HepG2 (cell line): ENCODE measurements around the gene WDR93. TPM values are rescaled to one million over a fixed set of nuclear protein-coding genes. Genes with fewer than 3 reads are reported as not detected.

ENCODE experiments used
- ATAC-seq: fragments of 200-7000 bp; cut with Tn5 transposase; 3 replicates; pipeline ENCODE4 v1.9.1; 2020; ENCODE audit warnings: mild to moderate bottlenecking, moderate library complexity
- BruUV-seq: library from RNA; stranded (reverse); fragments of 400-500 nt; replicated peaks from 2 replicates; lab custom pipeline; 2021; lab: Mats Ljungman, UMichigan
- CTCF ChIA-PET: fragments of 300-600 bp; formaldehyde crosslinking; extraction: SDS; loops from one replicate; lab custom pipeline; 2021; ENCODE audit warnings: low total read pairs, inconsistent platforms, low intra/inter-chr PET ratio; lab: Yijun Ruan, JAX
- POLR2A ChIA-PET: fragments of 350-600 bp; sonication (Branson Sonifier 250); formaldehyde crosslinking; loops from one replicate; lab custom pipeline; 2020; ENCODE audit warnings: antibody characterized with exemption, inconsistent platforms; lab: Yijun Ruan, JAX
- DNase-seq: peaks from one replicate; pipeline ENCODE4 v3.0.0-alpha.2; 2015; ENCODE audit warnings: low spot score
- FAIRE-seq: peaks from 3 replicates; lab custom pipeline; 2011; peaks lifted over from hg19 to GRCh38; lab: Jason Lieb, UNC
- H2AFZ ChIP-seq: one replicate; pipeline ENCODE4 v1.6.1; 2011; ENCODE audit warnings: low read length, inconsistent platforms
- H3K27ac ChIP-seq: fragments of 300-600 bp; 3 replicates; pipeline ENCODE4 v1.8.0; 2011; ENCODE audit warnings: mixed run types, mild to moderate bottlenecking, mixed read lengths, low read length, inconsistent platforms; ENCODE audit not compliant: insufficient read depth; ENCODE audit errors: extremely low read length
- H3K27me3 ChIP-seq, 2 experiments: fragments of 200-600 bp in 1 of 2; 2 replicates in 1 of 2; 3 replicates in 1 of 2; pipeline versions ENCODE4 v1.6.0 to v1.8.0; 2011; ENCODE audit warnings: low read length in 2 of 2, mild to moderate bottlenecking in 2 of 2, moderate library complexity in 2 of 2, inconsistent platforms in 1 of 2; ENCODE audit not compliant: insufficient read depth in 2 of 2, control insufficient read depth in 1 of 2
- H3K36me3 ChIP-seq, 2 experiments: fragments of 200-600 bp in 1 of 2; replicated peaks in 1 of 2; 2 replicates in 1 of 2; 3 replicates in 1 of 2; pipeline versions ENCODE4 v1.5.1 to v1.8.0; 2011; ENCODE audit warnings: low read length in 2 of 2, inconsistent platforms in 1 of 2; ENCODE audit not compliant: insufficient read depth in 2 of 2, control insufficient read depth in 1 of 2
- H3K4me1 ChIP-seq: 2 replicates; pipeline ENCODE4 v1.5.1; 2012; ENCODE audit warnings: low read length, inconsistent platforms; ENCODE audit not compliant: insufficient read depth
- H3K4me2 ChIP-seq: 2 replicates; pipeline ENCODE4 v1.6.0; 2011; ENCODE audit warnings: low read depth, low read length, inconsistent platforms
- H3K4me3 ChIP-seq, 3 experiments: fragments of 200-600 bp in 1 of 3; sonication (generic), shearing (Covaris generic) in 1 of 3; replicated peaks in 1 of 3; 2 replicates each; pipeline ENCODE4 v1.5.1; 2011 to 2016; ENCODE audit warnings: low read length in 3 of 3, inconsistent platforms in 2 of 3, low read depth in 2 of 3, mild to moderate bottlenecking in 2 of 3, control low read depth in 1 of 3, mixed read lengths in 1 of 3; ENCODE audit not compliant: insufficient read depth in 1 of 3
- H3K79me2 ChIP-seq: one replicate; pipeline ENCODE4 v1.6.1; 2011; ENCODE audit warnings: low read length, inconsistent platforms; ENCODE audit not compliant: insufficient read depth
- H3K9ac ChIP-seq: 2 replicates; pipeline ENCODE4 v1.6.0; 2011; ENCODE audit warnings: mild to moderate bottlenecking, low read depth, low read length, inconsistent platforms; ENCODE audit not compliant: insufficient read depth
- H3K9me3 ChIP-seq: 2 replicates; pipeline ENCODE4 v1.5.1; 2012; ENCODE audit warnings: mild to moderate bottlenecking, low read length
- H4K20me1 ChIP-seq: 2 replicates; pipeline ENCODE4 v1.6.0; 2011; ENCODE audit warnings: inconsistent platforms, mild to moderate bottlenecking, low read length, moderate library complexity; ENCODE audit not compliant: insufficient read depth
- FOXM1 ChIP-seq: sonication (generic); formaldehyde crosslinking; IDR thresholded peaks from 2 replicates; pipeline ENCODE4 v1.5.0; 2020; ENCODE audit warnings: missing genetic modification reagents
- HNRNPLL ChIP-seq: fragments of 200-400 bp; formaldehyde crosslinking; IDR thresholded peaks from 2 replicates; pipeline ENCODE4 v1.6.1; 2017; ENCODE audit warnings: mild to moderate bottlenecking, low read depth, low read length; ENCODE audit not compliant: poor library complexity, severe bottlenecking
- KDM1A ChIP-seq: IDR thresholded peaks from 2 replicates; pipeline ENCODE4 v1.6.1; 2016; ENCODE audit warnings: missing compliant biosample characterization
- MTA3 ChIP-seq: sonication (generic); formaldehyde crosslinking; IDR thresholded peaks from 2 replicates; pipeline ENCODE4 v1.4.0; 2020; ENCODE audit warnings: missing genetic modification reagents
- NFKBIZ ChIP-seq: IDR thresholded peaks from 2 replicates; pipeline ENCODE4 v1.6.1; 2018; ENCODE audit warnings: missing genetic modification reagents, missing compliant biosample characterization
- NONO ChIP-seq, 2 experiments: fragments of 450-650 bp in 1 of 2; sonication (generic) in 1 of 2; formaldehyde crosslinking in 1 of 2; IDR thresholded peaks in 1 of 2; conservative IDR thresholded peaks in 1 of 2; 2 replicates each; pipeline versions ENCODE4 v1.6.1 to v1.8.0; 2017 to 2022; ENCODE audit warnings: mild to moderate bottlenecking in 1 of 2, missing genetic modification reagents in 1 of 2, moderate library complexity in 1 of 2
- SIN3A ChIP-seq: IDR thresholded peaks from 2 replicates; pipeline ENCODE4 v1.6.1; 2011; ENCODE audit warnings: low read depth, mild to moderate bottlenecking, control low read depth, low read length, borderline replicate concordance
- ZBTB20 ChIP-seq: sonication (generic); formaldehyde crosslinking; IDR thresholded peaks from 2 replicates; pipeline ENCODE4 v1.8.1; 2023; ENCODE audit warnings: missing genetic modification reagents, low read depth, mild to moderate bottlenecking, borderline replicate concordance
- ZBTB25 ChIP-seq: IDR thresholded peaks from 2 replicates; pipeline ENCODE4 v1.6.1; 2018; ENCODE audit warnings: missing genetic modification reagents
- ZFP62 ChIP-seq: sonication (generic); formaldehyde crosslinking; IDR thresholded peaks from 2 replicates; pipeline ENCODE4 v1.4.0; 2020; ENCODE audit warnings: missing genetic modification reagents
- ZNF230 ChIP-seq: sonication (generic); formaldehyde crosslinking; IDR thresholded peaks from 2 replicates; pipeline ENCODE4 v1.4.0; 2020; ENCODE audit warnings: mild to moderate bottlenecking, missing genetic modification reagents
- ZNF549 ChIP-seq: sonication (generic); formaldehyde crosslinking; IDR thresholded peaks from 2 replicates; pipeline ENCODE4 v1.5.0; 2020; ENCODE audit warnings: missing genetic modification reagents
- ZNF878 ChIP-seq: sonication (generic); formaldehyde crosslinking; IDR thresholded peaks from 2 replicates; pipeline ENCODE4 v1.8.1; 2023; ENCODE audit warnings: mild to moderate bottlenecking, missing genetic modification reagents, moderate library complexity
- ZSCAN22 ChIP-seq: sonication (generic); formaldehyde crosslinking; IDR thresholded peaks from 2 replicates; pipeline ENCODE4 v1.4.0; 2020; ENCODE audit warnings: mild to moderate bottlenecking, missing genetic modification reagents
- WGBS: methylation state at CpG from one replicate; pipeline ENCODE4 v1.1.6; 2017; ENCODE audit warnings: low lambda C conversion rate; 5-methylcytosine and 5-hydroxymethylcytosine counted together
- in situ Hi-C: cut with HindIII; loops from 2 replicates; pipeline ENCODE4 v1.10.0; 2017; ENCODE audit warnings: low pct_unique_long_range_greater_than_20kb; ENCODE audit not compliant: extremely low pct_ligation_motif_present
- intact Hi-C: fragments of 100-400 bp; cut with micrococcal nuclease; formaldehyde crosslinking; loops from one replicate; pipeline ENCODE4 v1.10.0; 2022; ENCODE audit not compliant: unreplicated experiment
- polyA plus RNA-seq, 8 experiments: library from polyadenylated mRNA; depleted of rRNA in 3 of 8; stranded (reverse) in 7 of 8; unstranded in 1 of 8; fragments of >200 nt; fragmentation: Illumina TruSeq in 4 of 8; extraction: Trizol in 4 of 8; gene quantifications; 2 replicates each; pipeline versions ENCODE4 v1.2.1 to v1.2.3, GENCODE V29; 2011 to 2016; ENCODE audit warnings: low read depth in 4 of 8, missing spikeins in 1 of 8, mixed read lengths in 1 of 8; ENCODE audit not compliant: insufficient read depth in 1 of 8
- total RNA-seq, 5 experiments: library from RNA; depleted of rRNA; stranded (reverse); fragments of >200 nt; fragmentation: Illumina TruSeq; extraction: Trizol; gene quantifications; 2 replicates each; pipeline ENCODE4 v1.2.3, GENCODE V29; 2016; ENCODE audit warnings: low read depth in 1 of 5
- TF ChIP-seq, protein P1 (sequence below): sonication (generic); formaldehyde crosslinking; IDR thresholded peaks from 2 replicates; pipeline ENCODE4 v1.8.0; 2022; ENCODE audit warnings: mild to moderate bottlenecking, missing genetic modification reagents, borderline replicate concordance
- TF ChIP-seq, protein P2 (sequence below): sonication (generic); formaldehyde crosslinking; IDR thresholded peaks from 2 replicates; pipeline ENCODE4 v1.4.0; 2020; ENCODE audit warnings: missing genetic modification reagents
- TF ChIP-seq, protein P3 (sequence below): sonication (generic); formaldehyde crosslinking; IDR thresholded peaks from 2 replicates; pipeline ENCODE4 v1.4.0; 2020; ENCODE audit warnings: missing genetic modification reagents

Gene WDR93
- total and polyA plus RNA-seq, 2 of the 13 experiments (the other 11 are each of a cell fraction or from before 2014, with no cell fraction given): 0.07 TPM; not detected in 1

DNA sequence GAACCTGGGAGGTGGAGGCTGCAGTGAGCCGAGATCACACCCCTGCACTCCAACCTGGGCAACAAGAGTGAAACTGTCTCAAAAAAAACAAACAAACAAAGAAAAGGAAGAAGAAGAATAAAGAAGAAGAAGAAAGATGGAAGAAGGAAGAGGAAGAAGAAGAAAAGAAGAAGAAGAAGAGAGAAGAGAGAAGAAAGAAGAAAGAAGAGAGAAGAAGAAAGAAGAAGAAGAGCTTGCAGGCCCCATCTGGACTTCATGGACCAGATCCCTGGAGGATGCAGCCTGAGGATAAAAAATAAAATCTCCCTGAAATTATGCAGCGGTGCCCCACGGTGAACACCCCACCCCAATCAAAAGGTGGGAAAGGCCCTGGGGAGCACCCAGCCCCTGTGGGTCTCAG lies 69.2 kb downstream of the WDR93 start:
- WGBS: 49% methylated on average over 3 of the region's 3 CpGs
- DNase-seq (no peak), ATAC-seq (no peak), FAIRE-seq (no peak)
- H3K79me2 ChIP-seq: no peaks in the 10 kb centered on the region
- H2AFZ ChIP-seq: no peak overlapping the region
- H3K27me3 ChIP-seq: peaks cover 9 to 18% of the 10 kb centered on the region in 2 experiments
- no peaks in the 10 kb centered on the region for H3K9me3 ChIP-seq
- H4K20me1 ChIP-seq: no peaks in the 10 kb centered on the region
- H3K4me3 ChIP-seq: no peak overlapping the region
- POLR2A ChIA-PET: interaction anchor here (1.5 to 1.9 kb wide), 2 partner anchors 42 to 115 kb away, joined by 3 to 8 read pairs; no protein-coding TSS in a partner anchor
- H3K9ac ChIP-seq: no peak overlapping the region
- H3K27ac ChIP-seq: no peak overlapping the region
- H3K4me1 ChIP-seq: peaks cover 58% of the 10 kb centered on the region
- intact Hi-C loops: loop anchor here (1.0 to 5.0 kb wide), 2 partner anchors 52 to 128 kb away; partner anchors contain the start of gene ANPEP
- BruUV-seq: no TSS peak
- no peak overlapping the region for H3K4me2 ChIP-seq
- CTCF ChIA-PET: interaction anchor here (1.7 kb wide), 1 partner anchor 115 kb away, joined by 44 read pairs; no protein-coding TSS in a partner anchor
- TF ChIP-seq HNRNPLL (no peak), ZBTB25 (CRISPR knock-in tag) (no peak), FOXM1 (CRISPR knock-in tag) (no peak), ZSCAN22 (no peak), MTA3 (CRISPR knock-in tag) (no peak), NFKBIZ (no peak), ZNF230 (CRISPR knock-in tag) (no peak), NONO (IDR thresholded peaks at IDR 0.05) (no peak), NONO (CRISPR knock-in tag; conservative IDR thresholded peaks at IDR 0.05) (no peak), KDM1A (CRISPR knock-in tag) (no peak), ZNF878 (CRISPR knock-in tag) (no peak), ZBTB20 (CRISPR knock-in tag) (no peak), ZNF549 (CRISPR knock-in tag) (no peak), SIN3A (no peak), ZFP62 (CRISPR knock-in tag) (no peak)
- TF ChIP-seq, protein P1, sequence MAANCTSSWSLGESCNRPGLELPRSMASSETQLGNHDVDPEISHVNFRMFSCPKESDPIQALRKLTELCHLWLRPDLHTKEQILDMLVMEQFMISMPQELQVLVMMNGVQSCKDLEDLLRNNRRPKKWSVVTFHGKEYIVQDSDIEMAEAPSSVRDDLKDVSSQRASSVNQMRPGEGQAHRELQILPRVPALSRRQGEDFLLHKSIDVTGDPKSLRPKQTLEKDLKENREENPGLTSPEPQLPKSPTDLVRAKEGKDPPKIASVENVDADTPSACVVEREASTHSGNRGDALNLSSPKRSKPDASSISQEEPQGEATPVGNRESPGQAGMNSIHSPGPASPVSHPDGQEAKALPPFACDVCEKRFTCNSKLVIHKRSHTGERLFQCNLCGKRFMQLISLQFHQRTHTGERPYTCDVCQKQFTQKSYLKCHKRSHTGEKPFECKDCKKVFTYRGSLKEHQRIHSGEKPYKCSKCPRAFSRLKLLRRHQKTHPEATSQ (CRISPR knock-in tag): no peak
- TF ChIP-seq, protein P2, sequence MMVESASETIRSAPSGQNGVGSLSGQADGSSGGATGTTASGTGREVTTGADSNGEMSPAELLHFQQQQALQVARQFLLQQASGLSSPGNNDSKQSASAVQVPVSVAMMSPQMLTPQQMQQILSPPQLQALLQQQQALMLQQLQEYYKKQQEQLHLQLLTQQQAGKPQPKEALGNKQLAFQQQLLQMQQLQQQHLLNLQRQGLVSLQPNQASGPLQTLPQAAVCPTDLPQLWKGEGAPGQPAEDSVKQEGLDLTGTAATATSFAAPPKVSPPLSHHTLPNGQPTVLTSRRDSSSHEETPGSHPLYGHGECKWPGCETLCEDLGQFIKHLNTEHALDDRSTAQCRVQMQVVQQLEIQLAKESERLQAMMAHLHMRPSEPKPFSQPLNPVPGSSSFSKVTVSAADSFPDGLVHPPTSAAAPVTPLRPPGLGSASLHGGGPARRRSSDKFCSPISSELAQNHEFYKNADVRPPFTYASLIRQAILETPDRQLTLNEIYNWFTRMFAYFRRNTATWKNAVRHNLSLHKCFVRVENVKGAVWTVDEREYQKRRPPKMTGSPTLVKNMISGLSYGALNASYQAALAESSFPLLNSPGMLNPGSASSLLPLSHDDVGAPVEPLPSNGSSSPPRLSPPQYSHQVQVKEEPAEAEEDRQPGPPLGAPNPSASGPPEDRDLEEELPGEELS (CRISPR knock-in tag): no peak
- TF ChIP-seq, protein P3, sequence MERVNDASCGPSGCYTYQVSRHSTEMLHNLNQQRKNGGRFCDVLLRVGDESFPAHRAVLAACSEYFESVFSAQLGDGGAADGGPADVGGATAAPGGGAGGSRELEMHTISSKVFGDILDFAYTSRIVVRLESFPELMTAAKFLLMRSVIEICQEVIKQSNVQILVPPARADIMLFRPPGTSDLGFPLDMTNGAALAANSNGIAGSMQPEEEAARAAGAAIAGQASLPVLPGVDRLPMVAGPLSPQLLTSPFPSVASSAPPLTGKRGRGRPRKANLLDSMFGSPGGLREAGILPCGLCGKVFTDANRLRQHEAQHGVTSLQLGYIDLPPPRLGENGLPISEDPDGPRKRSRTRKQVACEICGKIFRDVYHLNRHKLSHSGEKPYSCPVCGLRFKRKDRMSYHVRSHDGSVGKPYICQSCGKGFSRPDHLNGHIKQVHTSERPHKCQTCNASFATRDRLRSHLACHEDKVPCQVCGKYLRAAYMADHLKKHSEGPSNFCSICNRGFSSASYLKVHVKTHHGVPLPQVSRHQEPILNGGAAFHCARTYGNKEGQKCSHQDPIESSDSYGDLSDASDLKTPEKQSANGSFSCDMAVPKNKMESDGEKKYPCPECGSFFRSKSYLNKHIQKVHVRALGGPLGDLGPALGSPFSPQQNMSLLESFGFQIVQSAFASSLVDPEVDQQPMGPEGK: no peak
- TF ChIP-seq, all 625 proteins: peak for 0
- in situ Hi-C loops: loop anchor here (5.0 kb wide), 1 partner anchor 117 kb away; no protein-coding TSS in a partner anchor
- H3K36me3 ChIP-seq: no peaks in the 10 kb centered on the region
